ENCODE results near the gene HLA-DPA1.

GRCh38 chr6:33072508-33073100 is 845 bp downstream of the HLA-DPA1 start:
- TF ChIP-seq CTCF (conservative IDR thresholded peaks at IDR 0.05 in 1 of 2, IDR thresholded peaks at IDR 0.05 in 1 of 2; ENCODE audit: low read depth in 1 of 2, low read length in 2 of 2): no peak
- TF ChIP-seq EZH2 (IDR thresholded peaks at IDR 0.05; ENCODE audit: low read length, missing control alignments): no peak
